ENCODE measurements around the gene ABI1. TPM values are rescaled to one million over a fixed set of nuclear protein-coding genes. Genes with fewer than 3 reads are reported as not detected.

ABI1 gene
- polyA plus RNA-seq, 1 donor from 2014 or later = 50.4 TPM

DNA sequence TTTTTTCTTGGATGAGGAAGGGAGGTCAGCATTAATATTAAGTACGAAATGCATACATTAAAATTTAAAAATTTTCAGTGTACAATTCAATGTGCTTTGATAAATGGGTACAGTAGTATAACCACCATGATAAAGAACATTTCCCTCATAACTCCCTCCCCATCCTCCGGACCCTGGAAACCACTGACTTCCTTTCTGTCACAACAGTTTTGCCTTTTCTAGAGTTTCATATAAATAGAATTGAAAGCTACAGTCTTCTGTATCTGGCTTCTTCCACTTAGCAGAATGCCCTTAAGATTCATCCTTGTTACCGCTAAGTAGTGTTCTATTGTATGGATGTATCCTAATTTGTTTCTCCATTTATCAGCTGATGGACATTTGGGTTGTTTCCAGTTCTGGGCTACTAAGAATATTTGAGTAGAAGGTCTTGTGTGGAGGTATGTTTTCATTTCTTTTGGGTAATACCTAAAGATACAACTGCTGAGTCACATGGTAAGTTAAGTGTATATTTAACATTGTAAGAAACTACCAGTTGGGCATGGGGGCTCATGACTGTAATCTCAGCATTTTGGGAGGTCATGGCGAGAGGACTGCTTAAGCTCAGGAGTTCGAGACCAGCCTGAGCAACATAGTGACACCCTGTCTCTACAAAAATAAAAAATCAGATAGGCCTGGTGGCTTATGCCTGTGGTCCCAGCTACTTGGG, 30.8 kb downstream of the ABI1 start:
- Histone ChIP-seq H3K27ac (ENCODE audit: low read length) (no peak overlapping the region), H3K36me3 (ENCODE audit: insufficient read depth, low read length) (no peaks in the 10 kb centered on the region), H3K9me3 (ENCODE audit: low read length) (no peaks in the 10 kb centered on the region), H3K4me2 (ENCODE audit: low read length) (no peak overlapping the region), H4K20me1 (ENCODE audit: insufficient read depth) (no peaks in the 10 kb centered on the region), H2AFZ (ENCODE audit: low read depth, low read length) (no peak overlapping the region), H3K4me3 (ENCODE audit: low read length) (no peak overlapping the region), H3K9ac (ENCODE audit: low read length) (no peak overlapping the region), H3K79me2 (replicated peaks; ENCODE audit: insufficient read depth, low read length) (peaks cover 23% of the 10 kb centered on the region), H3F3A (ENCODE audit: insufficient read depth, low read length, poor library complexity, severe bottlenecking) (no peaks in the 10 kb centered on the region), H3K9me2 (ENCODE audit: insufficient read depth, low read length) (no peaks in the 10 kb centered on the region), H3K27me3 (ENCODE audit: insufficient read depth, low read depth, low read length) (no peaks in the 10 kb centered on the region)
- TF ChIP-seq RAD21 (conservative IDR thresholded peaks at IDR 0.05) (no peak), EP300 (conservative IDR thresholded peaks at IDR 0.05; ENCODE audit: poor library complexity, severe bottlenecking) (no peak), TAF1 (IDR thresholded peaks at IDR 0.05; ENCODE audit: low read depth) (no peak), SMC3 (conservative IDR thresholded peaks at IDR 0.05; ENCODE audit: poor library complexity) (no peak), EZH2 (IDR thresholded peaks at IDR 0.05; ENCODE audit: borderline replicate concordance, insufficient read depth, low read length, poor library complexity, severe bottlenecking) (no peak), POLR2AphosphoS5 (IDR thresholded peaks at IDR 0.05) (no peak), MXI1 (conservative IDR thresholded peaks at IDR 0.05; ENCODE audit: poor library complexity, severe bottlenecking) (no peak)
- TF ChIP-seq, protein P1, sequence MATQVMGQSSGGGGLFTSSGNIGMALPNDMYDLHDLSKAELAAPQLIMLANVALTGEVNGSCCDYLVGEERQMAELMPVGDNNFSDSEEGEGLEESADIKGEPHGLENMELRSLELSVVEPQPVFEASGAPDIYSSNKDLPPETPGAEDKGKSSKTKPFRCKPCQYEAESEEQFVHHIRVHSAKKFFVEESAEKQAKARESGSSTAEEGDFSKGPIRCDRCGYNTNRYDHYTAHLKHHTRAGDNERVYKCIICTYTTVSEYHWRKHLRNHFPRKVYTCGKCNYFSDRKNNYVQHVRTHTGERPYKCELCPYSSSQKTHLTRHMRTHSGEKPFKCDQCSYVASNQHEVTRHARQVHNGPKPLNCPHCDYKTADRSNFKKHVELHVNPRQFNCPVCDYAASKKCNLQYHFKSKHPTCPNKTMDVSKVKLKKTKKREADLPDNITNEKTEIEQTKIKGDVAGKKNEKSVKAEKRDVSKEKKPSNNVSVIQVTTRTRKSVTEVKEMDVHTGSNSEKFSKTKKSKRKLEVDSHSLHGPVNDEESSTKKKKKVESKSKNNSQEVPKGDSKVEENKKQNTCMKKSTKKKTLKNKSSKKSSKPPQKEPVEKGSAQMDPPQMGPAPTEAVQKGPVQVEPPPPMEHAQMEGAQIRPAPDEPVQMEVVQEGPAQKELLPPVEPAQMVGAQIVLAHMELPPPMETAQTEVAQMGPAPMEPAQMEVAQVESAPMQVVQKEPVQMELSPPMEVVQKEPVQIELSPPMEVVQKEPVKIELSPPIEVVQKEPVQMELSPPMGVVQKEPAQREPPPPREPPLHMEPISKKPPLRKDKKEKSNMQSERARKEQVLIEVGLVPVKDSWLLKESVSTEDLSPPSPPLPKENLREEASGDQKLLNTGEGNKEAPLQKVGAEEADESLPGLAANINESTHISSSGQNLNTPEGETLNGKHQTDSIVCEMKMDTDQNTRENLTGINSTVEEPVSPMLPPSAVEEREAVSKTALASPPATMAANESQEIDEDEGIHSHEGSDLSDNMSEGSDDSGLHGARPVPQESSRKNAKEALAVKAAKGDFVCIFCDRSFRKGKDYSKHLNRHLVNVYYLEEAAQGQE (IDR thresholded peaks at IDR 0.05; ENCODE audit: borderline replicate concordance) = no peak
- TF ChIP-seq, protein P2, sequence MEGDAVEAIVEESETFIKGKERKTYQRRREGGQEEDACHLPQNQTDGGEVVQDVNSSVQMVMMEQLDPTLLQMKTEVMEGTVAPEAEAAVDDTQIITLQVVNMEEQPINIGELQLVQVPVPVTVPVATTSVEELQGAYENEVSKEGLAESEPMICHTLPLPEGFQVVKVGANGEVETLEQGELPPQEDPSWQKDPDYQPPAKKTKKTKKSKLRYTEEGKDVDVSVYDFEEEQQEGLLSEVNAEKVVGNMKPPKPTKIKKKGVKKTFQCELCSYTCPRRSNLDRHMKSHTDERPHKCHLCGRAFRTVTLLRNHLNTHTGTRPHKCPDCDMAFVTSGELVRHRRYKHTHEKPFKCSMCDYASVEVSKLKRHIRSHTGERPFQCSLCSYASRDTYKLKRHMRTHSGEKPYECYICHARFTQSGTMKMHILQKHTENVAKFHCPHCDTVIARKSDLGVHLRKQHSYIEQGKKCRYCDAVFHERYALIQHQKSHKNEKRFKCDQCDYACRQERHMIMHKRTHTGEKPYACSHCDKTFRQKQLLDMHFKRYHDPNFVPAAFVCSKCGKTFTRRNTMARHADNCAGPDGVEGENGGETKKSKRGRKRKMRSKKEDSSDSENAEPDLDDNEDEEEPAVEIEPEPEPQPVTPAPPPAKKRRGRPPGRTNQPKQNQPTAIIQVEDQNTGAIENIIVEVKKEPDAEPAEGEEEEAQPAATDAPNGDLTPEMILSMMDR (IDR thresholded peaks at IDR 0.05; ENCODE audit: poor library complexity, severe bottlenecking) = no peak

GRCh38 chr10:26824015-26824690, 36.6 kb downstream of the ABI1 start:
- Histone ChIP-seq H3K27ac (ENCODE audit: low read length) (no peak overlapping the region), H3K9ac (ENCODE audit: low read length) (no peak overlapping the region), H3K4me2 (ENCODE audit: low read length) (no peak overlapping the region), H3K4me3 (ENCODE audit: low read length) (no peak overlapping the region), H3F3A (ENCODE audit: insufficient read depth, low read length, poor library complexity, severe bottlenecking) (no peaks in the 10 kb centered on the region), H3K79me2 (replicated peaks; ENCODE audit: insufficient read depth, low read length) (peaks cover 10% of the 10 kb centered on the region), H3K36me3 (ENCODE audit: insufficient read depth, low read length) (no peaks in the 10 kb centered on the region), H2AFZ (ENCODE audit: low read depth, low read length) (no peak overlapping the region), H4K20me1 (ENCODE audit: insufficient read depth) (no peaks in the 10 kb centered on the region), H3K27me3 (ENCODE audit: insufficient read depth, low read depth, low read length) (no peaks in the 10 kb centered on the region), H3K9me3 (ENCODE audit: low read length) (no peaks in the 10 kb centered on the region), H3K9me2 (ENCODE audit: insufficient read depth, low read length) (no peaks in the 10 kb centered on the region)
- TF ChIP-seq POLR2AphosphoS5 (IDR thresholded peaks at IDR 0.05) (no peak), TAF1 (IDR thresholded peaks at IDR 0.05; ENCODE audit: low read depth) (no peak), SMC3 (conservative IDR thresholded peaks at IDR 0.05; ENCODE audit: poor library complexity) (no peak), EP300 (conservative IDR thresholded peaks at IDR 0.05; ENCODE audit: poor library complexity, severe bottlenecking) (no peak), EZH2 (IDR thresholded peaks at IDR 0.05; ENCODE audit: borderline replicate concordance, insufficient read depth, low read length, poor library complexity, severe bottlenecking) (no peak)
